Stimulated activated CD8-positive, alpha-beta memory T cell treated with anti-CD3 and anti-CD28 coated beads, Interleukin-2, amount 100 ng/mL, for 48 hours (primary cell): ENCODE results near the gene PCDHA5.

Source experiments
- DNase-seq, 2 donors: peaks; one replicate each; pipeline ENCODE4 v3.0.0-alpha.2; 2020; ENCODE audit warnings: low read depth in 2 of 2

The PCDHA5 gene

GRCh38 chr5:140862441-140863295, 41.3 kb downstream of the PCDHA5 start:
- DNase-seq: no peak

- DNase-seq: no peak
These were observed 47.5 kb downstream of the PCDHA5 start, which contains the start of gene PCDHA11 for GRCh38 chr5:140868721-140869554. TSS of gene PCDHA11 (plus strand) at chr5:140868957. CDS start at chr5:140869104, 147 bp downstream.

- DNase-seq: no peak
These were observed 48.1 kb downstream of the PCDHA5 start for GRCh38 chr5:140869555-140869886.

- DNase-seq: no peak
These were observed 49.1 kb downstream of the PCDHA5 start for GRCh38 chr5:140870221-140871201.
